Measurements from ENCODE around the gene OSBP.
"Not testable (repeated sequence)": the region's sequence is repeated elsewhere in the genome, so short reads cannot be mapped to it uniquely, and the experiment has no call there.

OSBP gene

GRCh38 chr11:59550368-59550841 lies 65.2 kb downstream of the OSBP start:
- H3K27ac ChIP-seq (ENCODE audit: insufficient read depth in 1 of 2, low read depth in 1 of 2, low read length in 2 of 2, poor library complexity in 1 of 2, severe bottlenecking in 2 of 2), result peak overlapping the region; percentile 4 to 81
- peak; percentile 94 to 97 (median 96) for DNase-seq
- 0% methylated on average over 29 of the region's 31 CpGs for WGBS (ENCODE audit: insufficient coverage)
- CTCF ChIA-PET, result interaction anchor here (2.5 kb wide), 1 partner anchor 13 kb away, joined by 12 read pairs; no protein-coding TSS in a partner anchor
- no peaks in the 10 kb centered on the region for H3K9me3 ChIP-seq (ENCODE audit: control extremely low read depth in 1 of 5, control insufficient read depth in 4 of 5, insufficient read depth in 2 of 5, low read depth in 1 of 5, low read length in 4 of 5)
- H3K36me3 ChIP-seq (ENCODE audit: control insufficient read depth in 4 of 4, insufficient read depth in 4 of 4, low read length in 3 of 4), result no peaks in the 10 kb centered on the region
- no peaks in the 10 kb centered on the region for H3K27me3 ChIP-seq (replicated peaks in 2 of 5; ENCODE audit: control insufficient read depth in 4 of 5, insufficient read depth in 5 of 5, low read length in 4 of 5)
- POLR2A ChIA-PET, result no interaction called here
- peaks cover 3 to 16% (median 9%) of the 10 kb centered on the region in 4 experiments for H3K4me1 ChIP-seq (ENCODE audit: control extremely low read depth in 1 of 4, control insufficient read depth in 4 of 4, insufficient read depth in 4 of 4, low read length in 3 of 4)
- peak overlapping the region; percentile 63 to 95 (median 79) for H3K4me3 ChIP-seq (ENCODE audit: control insufficient read depth in 1 of 7, extremely low read depth in 1 of 7, insufficient read depth in 4 of 7, low read depth in 2 of 7, low read length in 6 of 7)

GRCh38 chr11:59548309-59548656 lies 67.3 kb downstream of the OSBP start:
- 100% methylated on average over 2 of the region's 5 CpGs for WGBS (ENCODE audit: insufficient coverage)
- H3K4me1 ChIP-seq (ENCODE audit: control extremely low read depth in 1 of 4, control insufficient read depth in 4 of 4, insufficient read depth in 4 of 4, low read length in 3 of 4), result peaks cover 3 to 16% (median 9%) of the 10 kb centered on the region in 4 experiments
- H3K27me3 ChIP-seq (replicated peaks in 2 of 5; ENCODE audit: control insufficient read depth in 4 of 5, insufficient read depth in 5 of 5, low read length in 4 of 5), result no peaks in the 10 kb centered on the region
- no peak for DNase-seq
- ChIA-PET POLR2A (no interaction called here), CTCF (interaction anchor here (2.5 kb wide), 1 partner anchor 11 kb away, joined by 12 read pairs; no protein-coding TSS in a partner anchor)
- H3K9me3 ChIP-seq (ENCODE audit: control extremely low read depth in 1 of 5, control insufficient read depth in 4 of 5, insufficient read depth in 2 of 5, low read depth in 1 of 5, low read length in 4 of 5), result no peaks in the 10 kb centered on the region
- no peaks in the 10 kb centered on the region for H3K36me3 ChIP-seq (ENCODE audit: control insufficient read depth in 4 of 4, insufficient read depth in 4 of 4, low read length in 3 of 4)
- no peak overlapping the region for H3K4me3 ChIP-seq (ENCODE audit: control insufficient read depth in 1 of 7, extremely low read depth in 1 of 7, insufficient read depth in 4 of 7, low read depth in 2 of 7, low read length in 6 of 7)
- H3K27ac ChIP-seq (ENCODE audit: insufficient read depth in 1 of 2, low read depth in 1 of 2, low read length in 2 of 2, poor library complexity in 1 of 2, severe bottlenecking in 2 of 2), result peak overlapping the region in 1 of 2 experiments; percentile 54

GRCh38 chr11:59547605-59548308 lies 67.8 kb downstream of the OSBP start:
- H3K4me3 ChIP-seq (ENCODE audit: control insufficient read depth in 1 of 7, extremely low read depth in 1 of 7, insufficient read depth in 4 of 7, low read depth in 2 of 7, low read length in 6 of 7); H3K36me3 ChIP-seq (ENCODE audit: control insufficient read depth in 4 of 4, insufficient read depth in 4 of 4, low read length in 3 of 4); POLR2A ChIA-PET; H3K9me3 ChIP-seq (ENCODE audit: control extremely low read depth in 1 of 5, control insufficient read depth in 4 of 5, insufficient read depth in 2 of 5, low read depth in 1 of 5, low read length in 4 of 5); H3K27me3 ChIP-seq (replicated peaks in 2 of 5; ENCODE audit: control insufficient read depth in 4 of 5, insufficient read depth in 5 of 5, low read length in 4 of 5): not testable (repeated sequence)
- CTCF ChIA-PET, result interaction anchor here (1.6 kb wide), 1 partner anchor 11 kb away, joined by 6 read pairs; no protein-coding TSS in a partner anchor
- Histone ChIP-seq H3K27ac (ENCODE audit: insufficient read depth in 1 of 2, low read depth in 1 of 2, low read length in 2 of 2, poor library complexity in 1 of 2, severe bottlenecking in 2 of 2) (peak overlapping the region in 1 of 2 experiments; percentile 68), H3K4me1 (ENCODE audit: control extremely low read depth in 1 of 4, control insufficient read depth in 4 of 4, insufficient read depth in 4 of 4, low read length in 3 of 4) (peaks cover 3 to 16% (median 9%) of the 10 kb centered on the region in 4 experiments)
- peak in 1 of 3 donors; percentile 35 for DNase-seq
- 76% methylated on average over 3 of the region's 5 CpGs for WGBS (ENCODE audit: insufficient coverage)

- no peak for DNase-seq
- H3K27me3 ChIP-seq (replicated peaks in 2 of 5; ENCODE audit: control insufficient read depth in 4 of 5, insufficient read depth in 5 of 5, low read length in 4 of 5), result no peaks in the 10 kb centered on the region
- 95% methylated on average over 21 of the region's 24 CpGs for WGBS (ENCODE audit: insufficient coverage)
- peaks cover 3 to 9% (median 5%) of the 10 kb centered on the region in 4 experiments for H3K4me1 ChIP-seq (ENCODE audit: control extremely low read depth in 1 of 4, control insufficient read depth in 4 of 4, insufficient read depth in 4 of 4, low read length in 3 of 4)
- CTCF ChIA-PET, result no interaction called here
- H3K9me3 ChIP-seq (ENCODE audit: control extremely low read depth in 1 of 5, control insufficient read depth in 4 of 5, insufficient read depth in 2 of 5, low read depth in 1 of 5, low read length in 4 of 5), result no peaks in the 10 kb centered on the region
- no peaks in the 10 kb centered on the region for H3K36me3 ChIP-seq (ENCODE audit: control insufficient read depth in 4 of 4, insufficient read depth in 4 of 4, low read length in 3 of 4)
- H3K4me3 ChIP-seq (ENCODE audit: control insufficient read depth in 1 of 7, extremely low read depth in 1 of 7, insufficient read depth in 4 of 7, low read depth in 2 of 7, low read length in 6 of 7), result no peak overlapping the region
- peak overlapping the region in 1 of 2 experiments; percentile 78 for H3K27ac ChIP-seq (ENCODE audit: insufficient read depth in 1 of 2, low read depth in 1 of 2, low read length in 2 of 2, poor library complexity in 1 of 2, severe bottlenecking in 2 of 2)
- POLR2A ChIA-PET, result no interaction called here
Observed at GRCh38 chr11:59545179-59546020, 70.2 kb downstream of the OSBP start.

- H3K9me3 ChIP-seq (ENCODE audit: control extremely low read depth in 1 of 5, control insufficient read depth in 4 of 5, insufficient read depth in 2 of 5, low read depth in 1 of 5, low read length in 4 of 5), result no peaks in the 10 kb centered on the region
- no peak for DNase-seq
- ChIA-PET POLR2A (no interaction called here), CTCF (no interaction called here)
- H3K4me1 ChIP-seq (ENCODE audit: control extremely low read depth in 1 of 4, control insufficient read depth in 4 of 4, insufficient read depth in 4 of 4, low read length in 3 of 4), result peaks cover 3 to 7% (median 5%) of the 10 kb centered on the region in 4 experiments
- no peaks in the 10 kb centered on the region for H3K36me3 ChIP-seq (ENCODE audit: control insufficient read depth in 4 of 4, insufficient read depth in 4 of 4, low read length in 3 of 4)
- no peaks in the 10 kb centered on the region for H3K27me3 ChIP-seq (replicated peaks in 2 of 5; ENCODE audit: control insufficient read depth in 4 of 5, insufficient read depth in 5 of 5, low read length in 4 of 5)
- H3K27ac ChIP-seq (ENCODE audit: insufficient read depth in 1 of 2, low read depth in 1 of 2, low read length in 2 of 2, poor library complexity in 1 of 2, severe bottlenecking in 2 of 2), result peak overlapping the region in 1 of 2 experiments; percentile 78
- 77% methylated on average over 3 of the region's 3 CpGs for WGBS (ENCODE audit: insufficient coverage)
- H3K4me3 ChIP-seq (ENCODE audit: control insufficient read depth in 1 of 7, extremely low read depth in 1 of 7, insufficient read depth in 4 of 7, low read depth in 2 of 7, low read length in 6 of 7), result no peak overlapping the region
Observed at GRCh38 chr11:59544869-59545178, 70.8 kb downstream of the OSBP start.

GRCh38 chr11:59543713-59544112 lies 71.9 kb downstream of the OSBP start:
- H3K36me3 ChIP-seq (ENCODE audit: control insufficient read depth in 4 of 4, insufficient read depth in 4 of 4, low read length in 3 of 4); H3K4me3 ChIP-seq (ENCODE audit: control insufficient read depth in 1 of 7, extremely low read depth in 1 of 7, insufficient read depth in 4 of 7, low read depth in 2 of 7, low read length in 6 of 7); H3K27me3 ChIP-seq (replicated peaks in 2 of 5; ENCODE audit: control insufficient read depth in 4 of 5, insufficient read depth in 5 of 5, low read length in 4 of 5); POLR2A ChIA-PET; H3K27ac ChIP-seq (ENCODE audit: insufficient read depth in 1 of 2, low read depth in 1 of 2, low read length in 2 of 2, poor library complexity in 1 of 2, severe bottlenecking in 2 of 2); H3K4me1 ChIP-seq (ENCODE audit: control extremely low read depth in 1 of 4, control insufficient read depth in 4 of 4, insufficient read depth in 4 of 4, low read length in 3 of 4); H3K9me3 ChIP-seq (ENCODE audit: control extremely low read depth in 1 of 5, control insufficient read depth in 4 of 5, insufficient read depth in 2 of 5, low read depth in 1 of 5, low read length in 4 of 5); DNase-seq; CTCF ChIA-PET: not testable (repeated sequence)
- WGBS (ENCODE audit: insufficient coverage), result no CpG with 5 or more reads among the region's 3 CpGs

All from common myeloid progenitor, CD34-positive (primary cell).